ENCODE results near the gene KLHL13.

DNA sequence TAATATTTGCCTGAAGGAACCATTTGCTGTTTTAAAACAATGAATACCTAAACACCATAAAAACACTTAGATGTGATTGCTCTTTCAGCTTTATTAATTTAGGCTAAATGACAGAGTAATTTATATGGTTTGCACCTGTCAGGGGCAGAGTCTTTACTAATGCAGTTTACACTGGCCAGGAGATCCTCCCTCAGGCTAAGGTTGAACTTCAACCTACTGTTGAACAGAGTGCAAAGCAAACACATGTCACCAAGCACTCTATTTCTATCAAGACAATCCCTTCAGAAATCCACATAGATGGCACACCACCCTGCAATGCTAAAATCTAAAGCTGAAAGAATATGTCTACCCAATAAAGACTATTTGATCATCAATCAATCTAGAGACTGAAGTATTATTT, 147.3 kb downstream of the KLHL13 start:
- TF ChIP-seq, protein P1, sequence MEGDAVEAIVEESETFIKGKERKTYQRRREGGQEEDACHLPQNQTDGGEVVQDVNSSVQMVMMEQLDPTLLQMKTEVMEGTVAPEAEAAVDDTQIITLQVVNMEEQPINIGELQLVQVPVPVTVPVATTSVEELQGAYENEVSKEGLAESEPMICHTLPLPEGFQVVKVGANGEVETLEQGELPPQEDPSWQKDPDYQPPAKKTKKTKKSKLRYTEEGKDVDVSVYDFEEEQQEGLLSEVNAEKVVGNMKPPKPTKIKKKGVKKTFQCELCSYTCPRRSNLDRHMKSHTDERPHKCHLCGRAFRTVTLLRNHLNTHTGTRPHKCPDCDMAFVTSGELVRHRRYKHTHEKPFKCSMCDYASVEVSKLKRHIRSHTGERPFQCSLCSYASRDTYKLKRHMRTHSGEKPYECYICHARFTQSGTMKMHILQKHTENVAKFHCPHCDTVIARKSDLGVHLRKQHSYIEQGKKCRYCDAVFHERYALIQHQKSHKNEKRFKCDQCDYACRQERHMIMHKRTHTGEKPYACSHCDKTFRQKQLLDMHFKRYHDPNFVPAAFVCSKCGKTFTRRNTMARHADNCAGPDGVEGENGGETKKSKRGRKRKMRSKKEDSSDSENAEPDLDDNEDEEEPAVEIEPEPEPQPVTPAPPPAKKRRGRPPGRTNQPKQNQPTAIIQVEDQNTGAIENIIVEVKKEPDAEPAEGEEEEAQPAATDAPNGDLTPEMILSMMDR (IDR thresholded peaks at IDR 0.05; ENCODE audit: insufficient read depth, low read length, poor library complexity, severe bottlenecking) = no peak
- no peak for TF ChIP-seq EZH2phosphoT487 (conservative IDR thresholded peaks at IDR 0.05; ENCODE audit: low read length)

Measured in SU-DHL-6 (cell line).